ENCODE measurements around the gene C2orf92.

GRCh38 chr2:97708048-97708380 lies 38.5 kb downstream of the C2orf92 start:
- no peak for TF ChIP-seq EZH2 (IDR thresholded peaks at IDR 0.05; ENCODE audit: low read depth)
- TF ChIP-seq CTCF (conservative IDR thresholded peaks at IDR 0.05): no peak
